Measurements from ENCODE around the gene TMPRSS13. TPM values are rescaled to one million over a fixed set of nuclear protein-coding genes. Genes with fewer than 3 reads are reported as not detected.

TMPRSS13 gene
- polyA plus RNA-seq, 1 donor from 2014 or later: not detected

DNA sequence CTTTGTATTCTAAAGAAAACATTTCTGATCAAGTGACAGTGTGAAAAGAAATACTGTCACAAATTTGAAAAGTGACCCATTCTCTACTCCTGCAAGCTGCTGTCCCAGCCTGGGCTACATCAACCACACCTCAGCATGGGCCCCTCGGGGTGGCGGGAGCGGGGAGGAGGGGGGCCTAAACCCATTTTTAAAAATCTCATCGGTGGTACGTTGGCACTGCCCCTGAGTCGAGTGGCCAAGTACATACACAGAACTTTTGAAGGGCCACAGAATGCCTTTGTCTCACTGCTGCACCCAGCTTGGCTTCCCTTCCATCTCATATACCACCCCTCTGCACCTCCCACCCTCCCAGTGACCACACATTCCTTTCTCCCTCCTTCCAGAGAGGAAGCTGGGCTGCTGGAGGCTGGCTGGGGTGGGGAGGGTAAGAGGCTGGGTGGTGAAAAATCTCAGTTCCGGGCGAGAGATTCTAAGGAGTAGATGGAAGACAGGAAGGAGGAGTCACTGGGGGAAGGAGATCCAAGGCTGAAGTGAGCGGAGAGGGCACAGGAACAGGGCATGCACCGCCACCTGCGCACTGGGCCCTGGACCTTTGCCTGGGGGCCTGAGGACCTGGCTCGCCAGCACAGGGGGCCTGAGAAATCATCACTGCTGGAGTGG is 73.9 kb downstream of the TMPRSS13 start:
- Histone ChIP-seq H3K27ac (ENCODE audit: low read length) (no peak overlapping the region), H3K4me2 (ENCODE audit: low read length) (no peak overlapping the region), H3K9ac (ENCODE audit: low read length) (no peak overlapping the region), H2AFZ (ENCODE audit: low read depth, low read length) (no peak overlapping the region), H3K79me2 (replicated peaks; ENCODE audit: insufficient read depth, low read length) (peaks cover 59% of the 10 kb centered on the region), H3K27me3 (ENCODE audit: insufficient read depth, low read depth, low read length) (no peaks in the 10 kb centered on the region), H3K4me3 (ENCODE audit: low read length) (no peak overlapping the region), H3K9me3 (ENCODE audit: low read length) (peaks cover 4% of the 10 kb centered on the region), H4K20me1 (ENCODE audit: insufficient read depth) (peaks cover 3% of the 10 kb centered on the region), H3K36me3 (ENCODE audit: insufficient read depth, low read length) (no peaks in the 10 kb centered on the region), H3F3A (ENCODE audit: insufficient read depth, low read length, poor library complexity, severe bottlenecking) (no peaks in the 10 kb centered on the region), H3K9me2 (ENCODE audit: insufficient read depth, low read length) (no peaks in the 10 kb centered on the region)
- TF ChIP-seq TAF1 (IDR thresholded peaks at IDR 0.05; ENCODE audit: low read depth) (no peak), MXI1 (conservative IDR thresholded peaks at IDR 0.05; ENCODE audit: poor library complexity, severe bottlenecking) (no peak), CTCF (IDR thresholded peaks at IDR 0.05; ENCODE audit: poor library complexity, severe bottlenecking) (no peak), SMC3 (conservative IDR thresholded peaks at IDR 0.05; ENCODE audit: poor library complexity) (no peak), EP300 (conservative IDR thresholded peaks at IDR 0.05; ENCODE audit: poor library complexity, severe bottlenecking) (no peak), EZH2 (IDR thresholded peaks at IDR 0.05; ENCODE audit: borderline replicate concordance, insufficient read depth, low read length, poor library complexity, severe bottlenecking) (no peak), REST (IDR thresholded peaks at IDR 0.05; ENCODE audit: borderline replicate concordance) (no peak), RAD21 (conservative IDR thresholded peaks at IDR 0.05) (no peak), POLR2AphosphoS5 (IDR thresholded peaks at IDR 0.05) (no peak)

DNA sequence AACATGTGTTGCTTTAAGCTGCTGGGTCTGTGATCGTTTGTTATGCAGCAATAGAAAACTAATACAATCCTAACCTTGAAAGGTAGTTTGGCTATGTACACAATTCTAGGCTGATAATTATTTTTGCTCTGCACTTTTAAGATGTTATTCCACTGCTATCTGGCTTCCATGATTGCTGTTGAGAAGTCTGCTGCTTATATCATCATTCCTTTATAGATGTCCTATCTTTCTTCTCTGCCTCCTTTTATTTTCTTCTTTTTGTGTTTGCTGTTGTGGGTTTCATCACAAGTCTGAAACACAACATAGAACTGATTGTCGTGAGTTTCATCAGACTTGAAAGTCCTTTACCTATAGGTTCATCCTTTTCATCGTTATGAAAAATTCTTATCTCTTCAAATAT is 76.9 kb downstream of the TMPRSS13 start:
- Histone ChIP-seq H3K27ac (ENCODE audit: low read length) (no peak overlapping the region), H3K27me3 (ENCODE audit: insufficient read depth, low read depth, low read length) (no peaks in the 10 kb centered on the region), H2AFZ (ENCODE audit: low read depth, low read length) (no peak overlapping the region), H3K4me2 (ENCODE audit: low read length) (no peak overlapping the region), H3K9me2 (ENCODE audit: insufficient read depth, low read length) (no peaks in the 10 kb centered on the region), H4K20me1 (ENCODE audit: insufficient read depth) (no peaks in the 10 kb centered on the region), H3F3A (ENCODE audit: insufficient read depth, low read length, poor library complexity, severe bottlenecking) (no peaks in the 10 kb centered on the region), H3K4me3 (ENCODE audit: low read length) (no peak overlapping the region), H3K9ac (ENCODE audit: low read length) (no peak overlapping the region), H3K36me3 (ENCODE audit: insufficient read depth, low read length) (no peaks in the 10 kb centered on the region), H3K9me3 (ENCODE audit: low read length) (peaks cover 4% of the 10 kb centered on the region), H3K79me2 (replicated peaks; ENCODE audit: insufficient read depth, low read length) (peaks cover 45% of the 10 kb centered on the region)
- no peak for TF ChIP-seq CTCF (IDR thresholded peaks at IDR 0.05; ENCODE audit: poor library complexity, severe bottlenecking)

Measured in neural cell (in vitro differentiated cells).